ENCODE results near the gene HAPSTR1.

The HAPSTR1 gene

GRCh38 chr16:9112844-9113186 lies 21.4 kb downstream of the HAPSTR1 start:
- DNase-seq (ENCODE audit: low read depth), result no peak
- no peak overlapping the region for H3K4me3 ChIP-seq (ENCODE audit: low read depth, low read length)
- no peak for TF ChIP-seq MYC (IDR thresholded peaks at IDR 0.05; ENCODE audit: low read depth, low read length)
- TF ChIP-seq MAX (IDR thresholded peaks at IDR 0.05; ENCODE audit: low read depth, low read length), result no peak
- no peak for TF ChIP-seq CTCF (IDR thresholded peaks at IDR 0.05; ENCODE audit: low read depth, low read length)
- no peak for TF ChIP-seq POLR2A (IDR thresholded peaks at IDR 0.05; ENCODE audit: extremely low read depth, insufficient read length)

- TF ChIP-seq MAX (IDR thresholded peaks at IDR 0.05; ENCODE audit: low read depth, low read length) (no peak), CTCF (IDR thresholded peaks at IDR 0.05; ENCODE audit: low read depth, low read length) (no peak), POLR2A (IDR thresholded peaks at IDR 0.05; ENCODE audit: extremely low read depth, insufficient read length) (no peak), MYC (IDR thresholded peaks at IDR 0.05; ENCODE audit: low read depth, low read length) (no peak)
- no peak for DNase-seq (ENCODE audit: low read depth)
- H3K4me3 ChIP-seq (ENCODE audit: low read depth, low read length), result no peak overlapping the region
These were observed 22.3 kb downstream of the HAPSTR1 start for GRCh38 chr16:9113707-9114106.

- DNase-seq (ENCODE audit: low read depth), result no peak
- TF ChIP-seq POLR2A (IDR thresholded peaks at IDR 0.05; ENCODE audit: extremely low read depth, insufficient read length), result no peak
- TF ChIP-seq CTCF (IDR thresholded peaks at IDR 0.05; ENCODE audit: low read depth, low read length), result no peak
- no peak for TF ChIP-seq MAX (IDR thresholded peaks at IDR 0.05; ENCODE audit: low read depth, low read length)
- TF ChIP-seq MYC (IDR thresholded peaks at IDR 0.05; ENCODE audit: low read depth, low read length), result no peak
- no peak overlapping the region for H3K4me3 ChIP-seq (ENCODE audit: low read depth, low read length)
These were observed 22.7 kb downstream of the HAPSTR1 start for GRCh38 chr16:9114112-9114511.

- no peak for DNase-seq (ENCODE audit: low read depth)
- no peak for TF ChIP-seq MYC (IDR thresholded peaks at IDR 0.05; ENCODE audit: low read depth, low read length)
- no peak for TF ChIP-seq MAX (IDR thresholded peaks at IDR 0.05; ENCODE audit: low read depth, low read length)
- no peak for TF ChIP-seq POLR2A (IDR thresholded peaks at IDR 0.05; ENCODE audit: extremely low read depth, insufficient read length)
- TF ChIP-seq CTCF (IDR thresholded peaks at IDR 0.05; ENCODE audit: low read depth, low read length), result no peak
- H3K4me3 ChIP-seq (ENCODE audit: low read depth, low read length), result no peak overlapping the region
These were observed 23.4 kb downstream of the HAPSTR1 start for GRCh38 chr16:9114842-9115241.

- DNase-seq (ENCODE audit: low read depth), result no peak
- H3K4me3 ChIP-seq (ENCODE audit: low read depth, low read length), result no peak overlapping the region
- TF ChIP-seq POLR2A (IDR thresholded peaks at IDR 0.05; ENCODE audit: extremely low read depth, insufficient read length) (no peak), MAX (IDR thresholded peaks at IDR 0.05; ENCODE audit: low read depth, low read length) (no peak), MYC (IDR thresholded peaks at IDR 0.05; ENCODE audit: low read depth, low read length) (no peak), CTCF (IDR thresholded peaks at IDR 0.05; ENCODE audit: low read depth, low read length) (no peak)
These were observed 23.8 kb downstream of the HAPSTR1 start for GRCh38 chr16:9115277-9115676.

- no peak for DNase-seq (ENCODE audit: low read depth)
- no peak overlapping the region for H3K4me3 ChIP-seq (ENCODE audit: low read depth, low read length)
- TF ChIP-seq POLR2A (IDR thresholded peaks at IDR 0.05; ENCODE audit: extremely low read depth, insufficient read length) (no peak), CTCF (IDR thresholded peaks at IDR 0.05; ENCODE audit: low read depth, low read length) (no peak), MAX (IDR thresholded peaks at IDR 0.05; ENCODE audit: low read depth, low read length) (no peak), MYC (IDR thresholded peaks at IDR 0.05; ENCODE audit: low read depth, low read length) (no peak)
These were observed 24.7 kb downstream of the HAPSTR1 start for GRCh38 chr16:9116141-9116540.
